ENCODE measurements around the gene ATP6V1A.

DNA sequence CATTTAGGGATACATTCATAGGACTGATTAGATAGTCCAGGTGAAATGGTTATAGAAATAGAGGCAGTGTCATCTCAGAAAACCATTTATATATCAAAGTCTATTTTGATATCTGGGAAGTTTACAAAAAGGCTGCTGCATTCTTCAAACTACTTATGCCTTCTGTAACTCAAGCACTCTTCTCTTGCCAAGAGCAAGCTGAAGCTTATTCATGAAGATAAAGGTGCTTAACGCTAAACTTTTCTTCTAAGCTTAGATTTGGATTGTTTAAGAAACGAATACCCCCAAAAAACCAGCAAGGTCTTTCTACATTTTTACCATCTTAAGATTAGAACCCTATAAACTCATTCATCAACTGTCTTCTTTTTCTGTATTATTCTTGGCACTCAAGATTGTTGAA is 27.1 kb upstream of the ATP6V1A start:
- TF ChIP-seq, protein P1, sequence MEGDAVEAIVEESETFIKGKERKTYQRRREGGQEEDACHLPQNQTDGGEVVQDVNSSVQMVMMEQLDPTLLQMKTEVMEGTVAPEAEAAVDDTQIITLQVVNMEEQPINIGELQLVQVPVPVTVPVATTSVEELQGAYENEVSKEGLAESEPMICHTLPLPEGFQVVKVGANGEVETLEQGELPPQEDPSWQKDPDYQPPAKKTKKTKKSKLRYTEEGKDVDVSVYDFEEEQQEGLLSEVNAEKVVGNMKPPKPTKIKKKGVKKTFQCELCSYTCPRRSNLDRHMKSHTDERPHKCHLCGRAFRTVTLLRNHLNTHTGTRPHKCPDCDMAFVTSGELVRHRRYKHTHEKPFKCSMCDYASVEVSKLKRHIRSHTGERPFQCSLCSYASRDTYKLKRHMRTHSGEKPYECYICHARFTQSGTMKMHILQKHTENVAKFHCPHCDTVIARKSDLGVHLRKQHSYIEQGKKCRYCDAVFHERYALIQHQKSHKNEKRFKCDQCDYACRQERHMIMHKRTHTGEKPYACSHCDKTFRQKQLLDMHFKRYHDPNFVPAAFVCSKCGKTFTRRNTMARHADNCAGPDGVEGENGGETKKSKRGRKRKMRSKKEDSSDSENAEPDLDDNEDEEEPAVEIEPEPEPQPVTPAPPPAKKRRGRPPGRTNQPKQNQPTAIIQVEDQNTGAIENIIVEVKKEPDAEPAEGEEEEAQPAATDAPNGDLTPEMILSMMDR (IDR thresholded peaks at IDR 0.05) = no peak
- no peak for TF ChIP-seq POLR2A (IDR thresholded peaks at IDR 0.05)

Measured in tibial nerve (tissue), 3 donors.